Left forelimb (tissue), 1 donor: Measurements from ENCODE around the gene EHD4.

Source experiments
- DNase-seq: peaks from one replicate; pipeline ENCODE4 v3.0.0-alpha.2; 2018; ENCODE audit warnings: low spot score

The EHD4 gene

DNA sequence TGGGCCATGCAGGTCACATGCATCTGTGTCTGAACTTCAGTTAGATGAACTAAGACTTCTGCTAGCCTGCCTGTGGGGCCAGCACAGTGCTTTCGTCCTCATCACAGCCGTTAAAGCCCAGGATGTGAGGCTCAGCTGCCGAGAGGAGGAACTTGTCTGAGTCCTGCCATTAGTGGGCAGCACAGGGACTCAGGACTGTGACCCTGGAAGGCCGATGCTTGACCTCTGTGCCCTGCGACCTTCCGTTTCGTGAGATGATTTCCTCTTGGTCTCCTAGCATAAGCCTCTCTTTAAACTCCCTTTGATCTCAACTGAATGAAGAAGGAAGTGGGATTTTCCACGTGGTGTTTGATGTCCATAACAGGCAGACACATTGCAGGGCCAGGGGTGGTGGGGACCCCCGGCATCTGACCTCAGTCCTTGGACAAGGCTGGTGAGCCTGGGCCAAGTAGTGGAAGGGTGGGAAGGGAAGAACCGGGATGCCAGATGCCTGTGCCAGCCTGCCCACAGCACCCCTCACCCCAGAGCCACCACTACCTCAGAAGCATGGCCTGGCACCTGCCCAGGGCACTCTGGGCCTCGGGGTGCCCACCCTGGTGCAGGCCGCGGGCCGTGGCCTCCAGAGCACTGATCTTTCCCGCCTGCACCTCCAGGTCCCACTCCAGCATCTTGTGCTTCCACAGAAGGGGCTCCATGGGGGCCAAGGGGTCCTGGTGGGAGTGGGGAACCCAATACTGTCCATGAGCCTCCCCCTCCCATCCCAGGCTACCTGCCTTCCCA is 112.1 kb downstream of the EHD4 start:
- no peak for DNase-seq

DNA sequence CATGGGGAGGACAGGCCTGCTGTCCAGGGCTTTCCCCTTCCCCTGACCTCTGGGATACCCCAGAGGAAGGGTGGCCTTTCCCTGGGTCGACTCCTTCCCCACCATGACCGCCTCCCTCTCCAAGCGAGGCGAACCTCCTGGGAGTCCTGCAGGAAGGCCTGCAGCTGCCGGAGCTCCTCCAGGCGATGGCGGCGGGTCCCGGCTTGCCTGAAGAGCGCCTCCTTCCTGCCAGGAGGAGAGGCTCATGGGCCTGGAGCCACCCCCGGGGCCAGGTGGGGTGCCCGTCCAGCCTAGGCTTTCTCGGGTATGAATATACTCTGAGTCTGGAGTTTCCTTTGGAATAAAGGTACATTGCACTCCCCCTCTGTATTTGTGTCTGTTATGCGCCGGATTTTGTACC is 113.6 kb downstream of the EHD4 start:
- DNase-seq = no peak

- no peak for DNase-seq
Observed at GRCh38 chr15:41857316-41857715, 115.0 kb downstream of the EHD4 start.

DNA sequence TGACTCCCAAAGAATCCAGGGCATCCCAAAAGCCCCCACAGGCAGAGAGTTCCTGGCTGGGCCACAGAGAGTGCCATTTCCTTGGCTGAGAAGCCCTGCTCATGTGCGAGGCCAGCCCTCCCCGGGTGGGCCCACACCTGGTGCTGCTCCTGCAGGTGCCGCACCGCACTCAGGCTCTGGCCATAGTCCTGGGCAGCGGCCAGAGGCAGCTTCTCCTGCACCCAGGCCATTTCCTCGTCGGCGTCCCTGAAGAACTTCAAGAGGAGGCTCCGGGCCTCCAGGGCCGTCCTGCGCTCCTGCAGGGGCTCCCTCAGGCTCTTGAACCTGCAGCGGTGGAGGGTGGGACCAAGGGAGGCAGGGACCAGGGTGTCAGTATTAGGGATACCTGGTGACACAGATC is 115.6 kb downstream of the EHD4 start:
- no peak for DNase-seq

DNA sequence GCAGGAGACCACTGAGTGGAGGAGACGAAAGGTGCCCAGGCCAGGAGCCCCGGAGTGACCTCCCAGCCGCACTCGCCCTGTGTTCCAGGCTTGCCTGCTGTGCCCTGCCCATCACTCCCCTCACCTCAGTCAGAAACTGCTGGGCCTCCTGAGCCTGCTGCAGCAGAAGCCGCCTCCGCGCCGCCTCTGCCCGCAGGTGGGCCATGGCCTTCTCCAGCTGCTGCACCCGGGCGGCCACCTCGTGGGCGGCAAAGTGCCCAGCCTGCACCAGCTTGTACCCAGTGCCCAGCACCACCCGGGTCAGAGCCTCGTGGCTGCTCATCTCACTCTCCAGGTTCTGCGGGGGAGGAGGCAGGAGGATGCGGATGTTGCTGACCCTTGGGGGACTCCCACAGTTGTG is 116.1 kb downstream of the EHD4 start:
- DNase-seq = no peak

- no peak for DNase-seq
Observed at GRCh38 chr15:41855261-41855961, 116.9 kb downstream of the EHD4 start.

DNA sequence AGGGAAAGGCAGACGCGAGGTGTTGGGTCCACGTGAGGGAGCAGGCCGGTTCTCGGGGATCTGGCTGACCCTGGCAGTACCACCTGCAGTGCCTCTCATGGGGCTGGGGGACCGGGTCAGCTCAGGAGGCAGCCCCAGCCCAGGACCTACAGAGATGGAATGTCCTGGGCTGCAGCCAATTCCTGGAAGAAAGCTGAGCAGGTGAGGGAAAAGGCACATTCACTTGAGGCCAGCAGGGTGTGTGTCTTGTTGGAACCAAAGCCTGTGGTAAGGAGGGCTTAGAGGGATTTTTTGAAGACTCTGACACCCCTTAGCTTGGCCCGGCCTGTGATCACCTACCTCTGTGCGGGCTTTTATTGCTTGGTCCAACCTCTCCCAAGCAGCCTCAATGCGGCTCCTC is 117.9 kb downstream of the EHD4 start:
- DNase-seq = no peak

DNA sequence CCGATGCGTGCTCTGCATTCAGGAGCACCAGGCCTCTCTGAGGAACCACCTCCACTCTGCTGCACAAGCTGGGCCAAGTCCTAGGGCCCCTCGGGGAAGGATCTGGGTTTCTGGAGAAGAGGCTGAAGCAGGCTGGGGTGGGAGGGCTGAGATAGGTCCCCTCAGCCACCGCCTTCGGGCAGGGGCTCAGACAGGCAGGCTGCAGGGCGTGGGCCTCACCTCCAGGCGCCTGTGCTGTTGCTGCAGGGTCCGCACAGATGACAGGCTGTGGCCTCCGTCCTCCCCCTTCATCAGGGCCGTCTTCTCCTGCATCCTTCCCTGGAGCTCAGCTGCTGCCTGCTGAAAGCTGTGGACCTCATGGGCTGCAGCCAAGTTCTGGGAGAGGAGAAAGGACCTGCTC is 118.5 kb downstream of the EHD4 start:
- DNase-seq = no peak

DNA sequence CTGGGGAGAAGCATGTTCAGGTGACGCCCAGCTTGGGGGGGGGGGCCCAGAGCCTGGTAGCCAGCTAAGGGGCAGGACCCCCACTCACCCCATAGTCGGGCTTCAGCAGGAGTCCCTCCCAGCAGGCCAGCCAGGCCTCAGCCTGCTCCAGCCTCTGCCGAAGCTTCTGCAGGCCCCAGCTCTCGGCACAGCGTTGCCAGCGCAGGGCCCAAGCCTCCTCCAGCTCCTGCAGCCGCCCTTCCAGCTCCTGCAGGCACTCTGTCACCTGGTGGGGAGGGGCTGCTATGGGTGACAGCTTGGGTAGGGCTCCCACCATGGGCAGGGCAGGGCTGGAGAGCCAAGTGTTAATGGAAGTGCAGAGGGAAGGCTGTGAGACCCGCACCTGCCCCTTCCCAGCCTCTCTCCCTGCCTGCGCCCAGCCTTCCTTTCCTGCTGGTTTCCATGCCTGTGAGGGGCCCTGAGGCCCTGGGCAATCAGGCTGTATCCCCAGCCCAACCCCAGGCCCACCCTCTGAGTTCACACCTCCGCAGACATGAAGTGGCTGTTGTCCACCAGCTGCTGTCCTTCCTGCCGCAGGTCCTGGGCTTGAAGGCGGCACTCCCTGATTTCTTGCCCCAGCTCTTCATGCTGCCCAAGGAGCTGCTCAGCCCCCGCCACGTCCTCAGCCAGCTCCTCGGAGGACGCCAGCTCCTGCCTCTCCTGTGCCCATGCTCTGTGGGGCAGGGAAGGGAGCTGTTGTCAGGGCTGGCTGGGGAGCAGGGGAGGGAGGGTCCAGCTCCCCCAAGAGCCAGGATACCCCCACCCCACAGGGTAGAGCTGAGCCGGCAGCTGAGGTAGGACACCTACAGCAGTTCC is 119.4 kb downstream of the EHD4 start:
- DNase-seq = no peak

DNA sequence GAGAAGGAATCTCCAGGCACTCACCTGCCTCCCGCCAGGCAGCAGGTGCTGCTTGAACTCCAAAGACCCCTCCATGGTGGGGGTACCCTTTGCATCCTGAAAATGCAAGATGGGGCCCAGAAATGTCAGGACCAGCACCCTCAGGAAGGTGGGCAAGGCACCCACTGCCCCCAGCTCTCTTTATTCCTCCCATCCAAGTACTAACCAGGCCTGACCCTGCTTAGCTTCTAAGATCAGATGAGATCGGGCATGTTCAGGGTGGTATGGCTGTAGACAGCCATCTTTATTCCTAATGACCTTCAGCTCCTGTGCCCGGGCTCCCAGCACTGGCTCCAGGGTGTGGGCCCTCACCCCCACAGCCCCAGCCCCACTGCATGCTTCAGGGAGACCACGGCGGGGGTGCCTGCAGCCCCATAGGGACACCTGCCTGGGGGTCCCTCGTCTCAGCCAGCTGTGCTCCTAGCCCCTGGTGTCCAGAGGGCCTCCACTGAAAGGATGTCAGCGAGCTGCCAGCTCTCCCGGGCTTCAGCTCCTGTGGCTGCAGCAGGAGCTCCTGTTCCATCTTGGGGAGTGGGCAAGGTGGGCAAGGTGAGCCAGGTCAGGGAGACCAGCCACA is 120.5 kb downstream of the EHD4 start:
- no peak for DNase-seq

GRCh38 chr15:41851167-41851523 is 121.2 kb downstream of the EHD4 start:
- DNase-seq = no peak

- no peak for DNase-seq
Observed at GRCh38 chr15:41850482-41851166, 121.7 kb downstream of the EHD4 start.

GRCh38 chr15:41849861-41850260 is 122.5 kb downstream of the EHD4 start:
- no peak for DNase-seq

DNA sequence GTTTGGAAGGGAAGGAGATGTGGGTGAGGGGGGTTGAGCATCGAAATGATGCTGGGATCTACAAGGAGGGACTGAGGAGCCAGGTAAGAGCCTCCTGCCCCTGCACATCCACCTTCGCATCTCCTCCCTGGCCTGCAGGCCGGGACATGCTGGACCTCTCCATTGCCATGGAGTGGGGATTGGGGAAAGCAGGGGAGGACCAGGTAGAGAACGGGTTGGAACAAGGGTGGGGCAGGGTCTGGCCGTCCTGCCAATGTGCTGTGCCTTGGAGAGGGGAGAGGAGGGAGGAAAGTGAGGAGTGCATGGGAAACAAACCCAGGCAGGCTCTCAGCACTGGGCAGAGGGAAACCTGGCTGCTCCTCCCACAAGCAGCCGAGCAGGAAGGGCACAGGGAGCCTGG is 123.2 kb downstream of the EHD4 start:
- DNase-seq = no peak

GRCh38 chr15:41848631-41849030 is 123.7 kb downstream of the EHD4 start:
- DNase-seq = no peak

GRCh38 chr15:41847981-41848380 is 124.4 kb downstream of the EHD4 start:
- no peak for DNase-seq

GRCh38 chr15:41847206-41847605 is 125.2 kb downstream of the EHD4 start:
- no peak for DNase-seq
